Activated CD8-positive, alpha-beta memory T cell treated with anti-CD3 and anti-CD28 coated beads, Interleukin-2, amount 50 U/mL, for 48 hours (primary cell): ENCODE data around the gene SYPL2.

Source experiments
- DNase-seq: peaks from one replicate; pipeline ENCODE4 v3.0.0-alpha.2; 2020

SYPL2 gene

DNA sequence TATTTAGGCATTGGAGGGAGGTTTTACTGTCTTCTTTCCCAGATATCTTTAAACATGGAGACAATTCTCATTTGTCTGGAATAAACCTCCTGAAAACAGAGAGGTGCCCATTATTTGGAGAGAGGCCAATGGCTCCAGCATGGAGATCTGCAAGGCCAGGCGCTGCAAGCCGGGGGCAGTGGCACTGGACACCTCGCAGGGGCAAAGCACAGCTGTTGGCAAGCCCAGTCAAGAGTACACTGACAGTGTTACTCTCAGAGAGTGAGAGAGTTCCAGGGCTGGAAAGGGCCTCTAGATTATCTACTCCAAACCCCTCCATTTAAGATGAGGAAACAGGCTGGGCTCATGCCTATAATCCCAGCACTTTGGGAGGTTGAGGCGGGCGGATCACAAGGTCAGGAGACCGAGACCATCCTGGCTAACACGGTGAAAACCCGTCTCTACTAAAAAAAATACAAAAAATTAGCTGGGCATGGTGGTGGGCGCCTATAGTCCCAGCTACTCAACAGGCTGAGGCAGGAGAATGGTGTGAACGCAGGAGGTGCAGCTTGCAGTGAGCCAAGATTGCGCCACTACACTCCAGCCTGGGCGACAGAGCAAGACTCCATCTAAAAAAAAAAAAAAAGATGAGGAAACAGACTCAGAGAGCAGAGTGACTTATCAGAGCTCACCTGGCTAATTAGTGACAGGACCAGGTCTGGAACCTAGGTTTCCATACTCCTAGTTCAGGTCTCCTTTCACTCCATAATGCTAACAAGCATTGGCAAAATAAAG, 7.1 kb downstream of the SYPL2 start:
- peak; percentile 30 for DNase-seq

DNA sequence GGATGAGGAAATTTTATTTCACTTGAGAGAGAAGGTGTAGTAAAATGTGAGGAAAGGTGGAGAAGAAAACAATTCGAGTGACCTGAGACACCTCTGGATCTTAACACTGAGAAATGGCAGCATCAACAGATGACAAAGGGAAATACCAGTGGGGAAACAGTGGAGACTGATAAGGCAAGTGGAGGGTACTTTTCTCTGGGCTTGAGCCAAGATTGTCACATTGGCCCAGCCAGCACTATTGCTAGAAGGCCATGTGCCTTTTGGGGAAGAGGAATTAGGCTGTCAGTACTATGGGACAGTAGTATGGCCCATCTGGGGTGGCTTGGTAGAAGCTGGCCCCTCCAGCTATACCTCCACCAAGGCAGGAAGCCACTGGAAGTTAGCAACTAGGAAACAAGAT, 8.4 kb downstream of the SYPL2 start:
- DNase-seq, result peak; percentile 12

GRCh38 chr1:109475261-109475660, 8.9 kb downstream of the SYPL2 start:
- DNase-seq, result peak; percentile 13

GRCh38 chr1:109476825-109477224, 10.5 kb downstream of the SYPL2 start:
- peak; percentile 25 for DNase-seq

GRCh38 chr1:109477821-109478220, 11.5 kb downstream of the SYPL2 start:
- peak; percentile 34 for DNase-seq

DNA sequence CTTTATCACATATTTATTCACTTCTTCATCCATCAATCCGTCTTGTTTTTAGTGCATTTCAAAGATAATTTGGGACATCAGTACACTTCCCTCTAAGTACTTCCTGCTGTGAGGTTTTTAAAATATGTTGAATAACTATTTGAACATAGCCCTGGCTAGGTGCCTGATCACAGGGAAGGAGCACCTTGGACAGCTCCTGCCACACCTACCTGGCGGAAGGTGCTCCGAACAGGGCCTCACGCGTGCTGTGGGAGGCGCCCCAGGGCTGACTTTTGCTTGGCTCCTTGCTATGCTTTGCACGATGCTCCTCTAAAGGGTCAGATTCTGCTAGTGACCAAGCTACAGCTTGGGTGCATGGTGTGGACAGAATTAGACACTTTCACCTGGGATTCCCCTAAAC, 12.5 kb downstream of the SYPL2 start:
- DNase-seq, result peak; percentile 51

- peak; percentile 32 for DNase-seq
Measured at GRCh38 chr1:109479311-109479710, 13.0 kb downstream of the SYPL2 start.

- peak; percentile 37 for DNase-seq
Measured at GRCh38 chr1:109479901-109480300, 13.6 kb downstream of the SYPL2 start.

DNA sequence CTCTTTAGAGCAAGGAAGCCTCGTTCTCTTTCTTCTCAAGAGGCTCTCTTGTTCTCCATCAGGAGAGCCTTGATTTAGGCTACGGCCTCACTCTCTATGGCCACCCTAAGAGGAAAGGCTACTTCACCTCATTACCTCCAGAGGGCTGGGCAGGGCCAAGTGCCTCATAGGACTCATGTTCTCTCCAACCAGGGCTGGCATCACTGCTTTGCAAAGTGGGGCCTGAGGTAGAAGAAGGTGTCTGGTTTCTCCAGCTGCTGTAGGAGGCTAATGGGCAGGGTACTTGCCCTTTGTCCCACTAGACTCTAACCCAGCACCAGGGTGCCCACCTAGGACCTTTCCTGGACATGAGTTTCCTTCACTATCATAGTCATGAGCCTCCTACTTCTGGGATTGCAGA, 15.3 kb downstream of the SYPL2 start:
- no peak for DNase-seq

GRCh38 chr1:109482242-109482641, 15.9 kb downstream of the SYPL2 start:
- no peak for DNase-seq

- peak; percentile 73 for DNase-seq
Measured at GRCh38 chr1:109482791-109483671, 16.7 kb downstream of the SYPL2 start.

DNA sequence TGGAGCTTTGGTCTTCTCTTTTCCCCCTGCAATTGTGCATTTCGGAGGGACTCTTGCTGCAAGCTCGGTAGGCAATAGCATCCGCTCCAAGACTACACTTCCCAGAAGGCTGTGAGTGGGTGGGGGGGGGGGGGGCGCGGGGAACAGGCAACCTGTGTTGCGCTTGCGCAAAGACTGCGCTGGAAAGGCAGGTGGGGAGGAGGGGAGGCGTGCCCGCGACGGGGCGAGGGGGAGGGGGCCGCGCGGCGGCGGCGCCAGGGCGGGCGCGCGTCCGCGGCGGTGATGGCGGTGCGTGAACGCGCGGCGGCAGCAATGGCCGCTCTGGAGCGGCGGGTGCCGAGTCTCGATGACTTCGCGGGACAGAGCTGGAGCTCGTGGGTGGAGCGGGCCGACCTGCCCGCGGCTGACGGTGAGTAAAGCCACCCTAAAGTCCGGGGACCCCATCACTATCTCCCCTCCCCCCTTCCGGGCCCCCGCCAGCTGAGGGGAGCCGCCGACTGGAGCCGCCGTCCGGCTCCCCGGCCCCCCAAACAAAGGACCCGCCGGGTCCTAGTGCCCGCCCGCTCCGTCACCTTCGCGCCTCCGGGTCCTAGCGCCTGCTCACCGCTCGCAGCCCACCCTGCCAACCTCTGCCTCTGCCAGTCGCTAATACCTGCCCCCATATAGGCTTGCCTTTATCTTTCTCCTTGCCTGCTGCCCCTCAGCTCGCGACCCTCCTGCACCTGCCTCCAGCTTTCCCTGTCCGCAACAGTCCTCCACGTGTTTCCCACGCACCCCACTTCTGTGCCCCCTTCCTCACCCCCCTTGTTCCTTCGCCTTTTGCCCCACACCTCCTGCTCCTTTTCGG, 17.5 kb downstream of the SYPL2 start, which contains the start of gene ATXN7L2:
Gene ATXN7L2 (plus strand): TSS at position 234 of the 847 bp plus-strand sequence. CDS start 49 bp downstream, at position 283.
- peak; percentile 91 for DNase-seq

DNA sequence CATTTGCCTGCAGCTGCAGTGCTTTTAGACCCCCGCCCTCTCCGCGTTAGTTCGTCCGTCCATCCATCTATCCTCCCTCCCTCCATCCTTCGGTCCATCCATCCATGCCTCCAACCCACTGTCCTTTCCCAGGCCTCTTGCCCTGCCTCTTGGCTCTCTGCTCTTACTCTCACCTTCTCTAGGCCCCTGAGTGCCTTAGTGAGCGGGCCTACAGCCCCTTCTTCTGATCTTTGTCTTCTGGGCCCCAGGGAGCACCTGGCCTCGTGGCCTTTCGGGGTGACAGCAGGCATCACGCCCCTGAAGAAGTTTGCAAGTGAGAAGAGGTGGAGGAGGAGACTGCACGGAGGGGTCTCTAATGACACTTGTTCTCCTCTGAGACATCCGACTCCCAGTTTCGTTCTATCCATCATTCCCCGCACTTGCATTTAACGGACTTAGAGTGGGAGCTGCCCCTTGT, 18.2 kb downstream of the SYPL2 start:
- DNase-seq, result no peak

DNA sequence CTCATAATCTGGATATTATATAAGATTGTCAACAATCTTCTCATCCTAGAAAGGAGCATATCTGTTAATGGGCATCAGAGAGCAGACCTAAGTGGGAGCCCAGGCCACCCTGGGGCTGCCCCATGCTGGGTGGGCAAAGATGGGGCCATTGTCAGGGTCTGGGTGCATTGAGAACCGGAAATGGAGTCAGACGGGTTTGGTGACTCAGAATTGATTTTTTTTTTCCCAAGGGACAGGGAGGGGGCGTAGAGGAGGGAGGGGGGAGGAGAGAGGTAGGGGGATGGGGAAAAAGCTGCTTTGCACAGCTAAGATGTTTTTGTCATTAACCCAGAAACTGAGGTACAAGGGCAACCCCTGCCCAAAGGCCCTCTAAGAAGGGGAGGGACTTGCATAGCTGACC, 18.7 kb downstream of the SYPL2 start:
- DNase-seq, result no peak

DNA sequence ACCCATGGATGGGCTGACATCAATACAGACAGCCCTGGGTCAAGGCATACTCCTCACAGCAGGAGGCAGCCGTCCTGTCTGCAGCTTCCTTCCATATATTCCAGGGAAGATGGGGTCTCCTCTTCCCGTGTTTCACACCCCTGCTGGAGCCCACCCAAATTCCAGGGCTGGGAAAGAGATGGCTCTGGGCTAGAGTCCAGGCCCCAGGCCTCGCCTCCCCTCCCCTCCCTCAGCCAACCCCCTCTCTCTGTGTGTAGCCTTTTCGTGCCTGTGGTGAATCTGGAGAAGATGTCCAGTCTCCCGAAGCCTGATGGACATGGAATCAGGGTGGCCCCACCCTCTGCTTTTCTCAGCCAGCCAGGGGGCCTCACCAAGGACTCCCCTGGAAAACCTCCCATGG, 20.9 kb downstream of the SYPL2 start:
- no peak for DNase-seq

GRCh38 chr1:109488201-109488600, 21.9 kb downstream of the SYPL2 start:
- no peak for DNase-seq

GRCh38 chr1:109488696-109489095, 22.4 kb downstream of the SYPL2 start:
- no peak for DNase-seq

DNA sequence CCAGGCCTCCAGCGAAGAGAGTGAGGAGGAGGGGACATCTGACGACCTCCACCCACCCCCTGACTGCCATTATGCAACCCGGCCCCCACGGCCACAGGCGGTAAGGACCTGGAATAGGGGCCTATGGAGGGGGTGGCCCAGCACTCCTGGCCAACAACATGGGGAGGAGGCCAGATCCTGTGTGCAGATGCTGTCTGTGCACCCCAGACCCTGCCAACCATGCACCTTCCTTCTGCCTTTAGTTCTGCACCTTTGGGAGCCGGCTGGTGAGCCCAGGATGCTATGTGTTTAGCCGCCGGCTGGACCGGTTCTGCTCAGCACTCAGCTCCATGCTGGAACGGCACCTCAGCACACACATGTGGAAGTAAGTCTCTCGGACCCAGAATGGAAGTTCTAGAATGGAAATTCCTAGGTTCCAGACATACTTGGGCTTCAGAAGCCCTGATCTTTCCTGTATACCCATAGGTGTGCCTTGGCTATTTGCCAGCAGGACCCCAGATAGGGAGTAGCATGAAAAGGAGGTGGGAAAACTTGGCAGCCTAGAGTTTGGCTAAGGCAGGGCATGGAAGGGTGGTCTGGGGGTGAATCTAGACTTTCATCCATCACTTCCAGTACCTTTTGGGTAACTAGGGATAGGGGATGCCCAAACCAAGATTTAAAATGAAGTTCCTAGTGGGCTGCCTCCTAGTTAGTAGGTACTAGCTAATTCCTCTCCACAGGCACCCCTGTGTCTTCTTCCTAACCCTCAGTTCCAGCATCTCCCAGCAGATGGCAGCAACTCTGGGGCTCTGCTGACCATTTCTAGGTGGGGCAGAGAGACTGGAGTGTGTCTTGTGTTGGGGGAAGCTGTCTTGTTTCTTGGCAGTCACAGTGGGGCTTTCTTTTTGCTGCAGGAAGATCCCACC, 23.9 kb downstream of the SYPL2 start:
- DNase-seq, result peak; percentile 82

GRCh38 chr1:109490934-109491302, 24.6 kb downstream of the SYPL2 start:
- DNase-seq, result no peak

DNA sequence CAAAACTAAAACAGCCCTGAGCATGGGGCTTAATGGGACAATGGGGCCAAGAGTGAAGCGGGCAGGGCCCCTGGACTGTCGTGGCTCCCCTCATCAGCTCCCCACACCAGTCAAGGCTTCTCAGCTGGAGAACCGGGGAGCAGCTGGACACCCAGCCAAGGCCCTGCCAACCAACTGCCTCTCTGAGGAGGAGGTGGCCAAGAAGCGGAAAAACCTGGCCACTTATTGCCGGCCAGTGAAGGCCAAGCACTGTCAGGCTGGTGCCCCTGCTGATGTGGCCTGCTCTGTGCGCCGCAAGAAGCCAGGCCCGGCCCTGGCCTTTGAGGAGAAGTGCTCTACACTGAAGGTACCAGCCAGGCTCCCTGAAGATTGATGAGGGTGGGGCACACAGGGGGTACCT, 25.0 kb downstream of the SYPL2 start:
- DNase-seq, result no peak

DNA sequence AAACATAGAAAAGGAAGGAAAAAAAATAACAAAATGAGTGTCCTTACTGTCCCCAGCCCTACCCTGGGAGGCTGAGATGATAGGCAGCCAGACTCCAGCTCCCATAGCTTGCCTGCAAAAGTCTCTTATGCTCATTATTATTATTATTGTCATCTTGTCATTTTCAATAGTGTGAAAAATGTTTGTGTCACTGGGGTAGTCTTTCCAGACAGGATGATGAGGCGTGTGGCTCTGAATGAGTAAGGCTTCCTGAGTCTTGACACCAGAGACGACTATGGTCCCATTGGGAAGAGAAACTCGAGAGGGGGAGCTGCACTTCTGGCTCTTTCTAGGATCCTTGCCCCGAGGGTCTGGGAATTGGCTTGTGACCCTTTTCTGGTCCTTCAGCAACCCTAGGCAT, 26.4 kb downstream of the SYPL2 start:
- peak; percentile 44 for DNase-seq

DNA sequence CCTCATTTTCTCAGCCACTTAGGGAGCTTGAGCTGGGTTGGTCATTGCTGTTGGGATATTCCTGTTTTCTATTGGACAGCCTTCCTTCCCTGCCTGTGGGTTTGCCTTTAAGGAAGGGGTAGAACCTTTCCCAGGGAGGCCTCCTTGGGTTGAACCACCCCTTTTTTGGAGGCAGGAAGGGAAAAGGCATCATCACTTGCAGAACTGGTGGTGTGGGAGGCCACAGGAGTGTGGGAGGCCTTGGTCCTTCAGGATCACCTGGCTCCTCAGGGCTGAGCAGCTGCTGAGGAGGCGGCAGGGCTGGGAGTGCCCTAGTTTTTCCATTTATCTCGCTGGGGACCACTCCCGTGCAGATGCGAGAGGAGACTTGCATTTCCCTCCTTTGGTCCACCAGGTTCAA, 26.9 kb downstream of the SYPL2 start:
- no peak for DNase-seq
